Measurements from ENCODE around the gene INTU. TPM values are rescaled to one million over a fixed set of nuclear protein-coding genes. Genes with fewer than 3 reads are reported as not detected.

INTU gene
- polyA plus RNA-seq, 1 experiment: 11.1 TPM

DNA sequence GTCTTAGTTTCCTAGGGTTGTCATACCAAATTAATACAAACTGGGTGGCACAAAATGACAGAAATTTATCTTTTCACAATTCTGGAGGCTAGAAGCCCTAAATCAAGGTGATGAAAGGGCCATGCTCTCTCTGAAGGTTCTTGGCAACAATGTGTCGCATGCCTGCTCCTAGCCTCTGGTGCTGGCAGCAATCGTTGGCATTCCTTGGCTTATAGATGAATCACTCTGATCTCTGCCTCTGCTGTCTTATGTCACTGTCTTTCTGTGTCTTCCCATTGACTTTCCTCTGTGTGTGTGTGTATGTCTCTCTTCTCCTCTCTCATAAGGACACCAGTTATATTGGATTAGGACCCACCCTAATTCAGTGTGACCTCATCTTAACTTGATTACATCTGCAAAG lies 15.9 kb upstream of the INTU start:
- H3K9me3 ChIP-seq (ENCODE audit: control insufficient read depth, insufficient read depth, low read length): no peaks in the 10 kb centered on the region
- H3K27me3 ChIP-seq (ENCODE audit: control insufficient read depth, insufficient read depth, low read length): peaks cover 8% of the 10 kb centered on the region
- H3K27ac ChIP-seq (ENCODE audit: low read depth, low read length): no peak overlapping the region
- TF ChIP-seq, protein P1, sequence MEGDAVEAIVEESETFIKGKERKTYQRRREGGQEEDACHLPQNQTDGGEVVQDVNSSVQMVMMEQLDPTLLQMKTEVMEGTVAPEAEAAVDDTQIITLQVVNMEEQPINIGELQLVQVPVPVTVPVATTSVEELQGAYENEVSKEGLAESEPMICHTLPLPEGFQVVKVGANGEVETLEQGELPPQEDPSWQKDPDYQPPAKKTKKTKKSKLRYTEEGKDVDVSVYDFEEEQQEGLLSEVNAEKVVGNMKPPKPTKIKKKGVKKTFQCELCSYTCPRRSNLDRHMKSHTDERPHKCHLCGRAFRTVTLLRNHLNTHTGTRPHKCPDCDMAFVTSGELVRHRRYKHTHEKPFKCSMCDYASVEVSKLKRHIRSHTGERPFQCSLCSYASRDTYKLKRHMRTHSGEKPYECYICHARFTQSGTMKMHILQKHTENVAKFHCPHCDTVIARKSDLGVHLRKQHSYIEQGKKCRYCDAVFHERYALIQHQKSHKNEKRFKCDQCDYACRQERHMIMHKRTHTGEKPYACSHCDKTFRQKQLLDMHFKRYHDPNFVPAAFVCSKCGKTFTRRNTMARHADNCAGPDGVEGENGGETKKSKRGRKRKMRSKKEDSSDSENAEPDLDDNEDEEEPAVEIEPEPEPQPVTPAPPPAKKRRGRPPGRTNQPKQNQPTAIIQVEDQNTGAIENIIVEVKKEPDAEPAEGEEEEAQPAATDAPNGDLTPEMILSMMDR (IDR thresholded peaks at IDR 0.05; ENCODE audit: low read depth, low read length): no peak
- ChIA-PET CTCF (no interaction called here), POLR2A (no interaction called here)
- no peak for DNase-seq (ENCODE audit: low read depth, low spot score)
- no peak overlapping the region for H3K4me3 ChIP-seq (ENCODE audit: low read depth, low read length)

DNA sequence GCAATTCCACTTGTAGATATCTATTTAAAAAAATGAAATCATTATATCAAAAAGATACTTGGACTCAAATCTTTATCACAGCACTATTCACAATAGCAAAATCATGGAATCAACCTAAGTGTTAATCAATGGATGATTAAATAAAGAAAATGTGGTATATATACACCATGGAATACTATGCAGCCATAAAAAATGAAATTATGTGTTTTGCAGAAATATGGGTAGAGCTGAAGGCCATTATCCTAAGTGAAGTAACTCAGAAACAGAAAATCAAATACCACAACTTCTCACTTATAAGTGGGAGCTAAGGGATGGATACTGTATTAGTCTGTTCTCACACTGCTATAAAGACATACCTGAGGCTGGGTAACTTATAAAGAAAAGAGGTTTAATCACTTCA lies 14.3 kb upstream of the INTU start:
- TF ChIP-seq, protein P1 (IDR thresholded peaks at IDR 0.05; ENCODE audit: low read depth, low read length): no peak
- Histone ChIP-seq H3K27ac (ENCODE audit: low read depth, low read length) (no peak overlapping the region), H3K27me3 (ENCODE audit: control insufficient read depth, insufficient read depth, low read length) (peaks cover 8% of the 10 kb centered on the region), H3K9me3 (ENCODE audit: control insufficient read depth, insufficient read depth, low read length) (no peaks in the 10 kb centered on the region; the same call in 1 of the 2 replicates), H3K4me3 (ENCODE audit: low read depth, low read length) (no peak overlapping the region)
- no peak for DNase-seq (ENCODE audit: low read depth, low spot score)
- CTCF ChIA-PET: no interaction called here
- POLR2A ChIA-PET: no interaction called here

DNA sequence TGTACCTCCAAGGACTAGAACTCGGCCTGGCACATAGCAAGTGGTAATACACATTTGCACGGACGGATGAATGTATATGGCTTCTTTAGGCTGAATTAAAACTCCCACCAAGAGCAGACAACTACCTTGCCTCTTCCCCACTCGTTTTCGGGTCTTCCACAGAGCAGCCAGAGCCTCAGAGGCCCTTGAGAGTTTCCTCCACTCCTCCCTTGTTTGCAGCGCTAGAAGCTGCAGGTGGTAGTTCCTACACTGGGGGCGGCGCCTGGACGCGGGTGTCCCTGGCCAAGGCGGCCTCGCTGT lies 10.2 kb upstream of the INTU start:
- DNase-seq (ENCODE audit: low read depth, low spot score): no peak

DNA sequence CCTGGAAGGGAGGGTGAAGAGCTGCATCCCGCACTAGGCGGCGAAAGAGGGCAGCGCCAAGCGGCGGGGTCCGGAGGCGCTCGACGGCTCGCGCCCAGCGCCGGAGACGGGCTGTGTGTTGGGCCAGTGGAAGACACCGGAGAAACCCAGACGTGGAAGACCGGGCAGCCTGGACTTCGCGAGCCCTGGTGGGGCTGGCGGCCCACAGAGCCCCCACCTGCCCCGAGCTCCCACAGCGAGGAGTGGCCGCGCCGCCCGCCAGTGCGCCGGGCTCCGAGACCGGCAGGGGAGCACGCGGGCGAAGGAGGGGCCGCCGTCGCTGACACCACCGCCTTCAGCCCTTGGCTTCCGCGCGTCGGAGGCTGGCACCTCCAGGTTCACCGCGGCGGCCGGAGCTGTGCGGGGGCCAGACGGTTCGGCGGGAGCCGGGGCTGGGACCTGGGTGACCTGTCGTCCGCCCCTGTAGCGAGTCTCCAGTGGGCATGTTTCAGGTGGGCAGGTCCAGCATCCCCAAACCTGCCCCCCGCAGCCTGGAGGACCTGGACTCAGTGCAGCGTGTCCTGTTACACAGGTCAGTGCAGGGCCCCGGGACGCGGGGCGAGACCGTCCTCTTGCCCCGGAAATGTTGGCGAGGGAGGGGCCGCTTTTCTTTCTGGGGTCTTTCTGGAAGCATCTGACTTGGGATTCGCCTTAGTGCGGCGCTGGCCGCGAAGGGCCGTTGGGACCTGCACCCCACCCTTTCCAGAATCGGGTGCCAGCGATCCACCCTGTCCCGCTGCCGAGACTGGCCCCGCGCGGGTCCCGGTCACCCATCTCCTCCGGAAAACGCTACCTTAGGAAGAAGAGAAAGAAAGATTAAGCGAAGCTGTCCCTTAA lies 9.6 kb upstream of the INTU start:
- Histone ChIP-seq H3K27me3 (ENCODE audit: control insufficient read depth, insufficient read depth, low read length) (no peaks in the 10 kb centered on the region), H3K9me3 (ENCODE audit: control insufficient read depth, insufficient read depth, low read length) (no peaks in the 10 kb centered on the region; the same call in 1 of the 2 replicates), H3K4me3 (ENCODE audit: low read depth, low read length) (peak overlapping the region; percentile 73), H3K27ac (ENCODE audit: low read depth, low read length) (peak overlapping the region; percentile 23)
- no peak for DNase-seq (ENCODE audit: low read depth, low spot score)
- ChIA-PET CTCF (interaction anchor here (0.6 to 3.6 kb wide), 12 partner anchors 8 to 441 kb away, joined by 3 to 39 read pairs (median 4); partner anchors contain the start of genes ABHD18, INTU and MFSD8), POLR2A (interaction anchor here (0.9 to 2.5 kb wide), 2 partner anchors 9 to 11 kb away, joined by 5 to 19 read pairs; partner anchors contain the start of gene INTU)
- TF ChIP-seq, protein P1 (IDR thresholded peaks at IDR 0.05; ENCODE audit: low read depth, low read length): peak; percentile 47

More for the DNA sequence above, 10.2 kb upstream of the INTU start:
- TF ChIP-seq, protein P1 (IDR thresholded peaks at IDR 0.05; ENCODE audit: low read depth, low read length): no peak
- ChIA-PET CTCF (interaction anchor here (0.6 to 3.6 kb wide), 8 partner anchors 9 to 111 kb away, joined by 3 to 39 read pairs (median 4); no protein-coding TSS in a partner anchor), POLR2A (interaction anchor here (2.5 kb wide), 1 partner anchor 10 kb away, joined by 19 read pairs; the partner anchor contains the start of gene INTU)
- H3K27ac ChIP-seq (ENCODE audit: low read depth, low read length): no peak overlapping the region
- H3K9me3 ChIP-seq (ENCODE audit: control insufficient read depth, insufficient read depth, low read length): no peaks in the 10 kb centered on the region; the same call in 1 of the 2 replicates
- H3K27me3 ChIP-seq (ENCODE audit: control insufficient read depth, insufficient read depth, low read length): no peaks in the 10 kb centered on the region
- peak overlapping the region; percentile 73 for H3K4me3 ChIP-seq (ENCODE audit: low read depth, low read length)

DNA sequence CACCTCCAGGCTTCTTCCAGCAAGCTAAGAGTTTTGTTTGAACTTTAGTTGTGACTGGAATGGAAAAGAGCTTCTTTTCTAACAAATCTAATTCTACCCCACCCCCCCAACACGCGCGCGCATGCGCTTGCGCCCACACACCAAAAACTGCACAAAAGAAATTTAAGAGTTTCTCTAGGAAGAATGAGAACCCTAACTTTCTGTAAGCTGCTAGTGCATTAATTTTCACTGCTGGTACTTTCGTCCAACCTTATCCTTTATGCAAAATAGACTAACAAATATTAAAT lies 9.0 kb upstream of the INTU start:
- CTCF ChIA-PET: interaction anchor here (0.7 to 3.6 kb wide), 8 partner anchors 9 to 1257 kb away, joined by 3 to 39 read pairs (median 5); partner anchors contain the start of genes ABHD18, INTU and MFSD8
- Histone ChIP-seq H3K27ac (ENCODE audit: low read depth, low read length) (peak overlapping the region; percentile 23), H3K4me3 (ENCODE audit: low read depth, low read length) (peak overlapping the region; percentile 73), H3K9me3 (ENCODE audit: control insufficient read depth, insufficient read depth, low read length) (no peaks in the 10 kb centered on the region; the same call in 1 of the 2 replicates), H3K27me3 (ENCODE audit: control insufficient read depth, insufficient read depth, low read length) (no peaks in the 10 kb centered on the region)
- TF ChIP-seq, protein P1 (IDR thresholded peaks at IDR 0.05; ENCODE audit: low read depth, low read length): no peak
- no peak for DNase-seq (ENCODE audit: low read depth, low spot score)
- POLR2A ChIA-PET: interaction anchor here (0.9 to 2.5 kb wide), 2 partner anchors 9 to 10 kb away, joined by 5 to 19 read pairs; partner anchors contain the start of gene INTU
